HUES64 (cell line): Measurements from ENCODE around the gene GPBAR1.
"Not testable (repeated sequence)": the region's sequence is repeated elsewhere in the genome, so short reads cannot be mapped to it uniquely, and the experiment has no call there.

Experiments used
- H3K27ac ChIP-seq: 2 replicates; pipeline ENCODE4 v1.7.0; 2013; ENCODE audit warnings: low read depth, low read length, inconsistent platforms
- H3K27me3 ChIP-seq: 2 replicates; pipeline ENCODE4 v1.6.1; 2013; ENCODE audit warnings: mild to moderate bottlenecking, low read length; ENCODE audit not compliant: insufficient read depth
- H3K36me3 ChIP-seq: 2 replicates; pipeline ENCODE4 v1.6.1; 2013; ENCODE audit warnings: mild to moderate bottlenecking, low read length; ENCODE audit not compliant: insufficient read depth
- H3K4me1 ChIP-seq: 2 replicates; pipeline ENCODE4 v1.6.1; 2013; ENCODE audit warnings: mild to moderate bottlenecking, low read length, moderate library complexity; ENCODE audit not compliant: insufficient read depth
- H3K4me3 ChIP-seq: 2 replicates; pipeline ENCODE4 v1.5.1; 2013; ENCODE audit warnings: mild to moderate bottlenecking, low read length, moderate library complexity
- H3K9ac ChIP-seq: 2 replicates; pipeline ENCODE4 v1.6.1; 2013; ENCODE audit warnings: mild to moderate bottlenecking, low read depth, low read length
- H3K9me3 ChIP-seq: 2 replicates; pipeline ENCODE4 v1.6.1; 2013; ENCODE audit warnings: low read depth, low read length; ENCODE audit not compliant: insufficient read depth
- WGBS: fragments of 150-250, 120-280 bp; methylation state at CpG from one replicate; pipeline ENCODE4 v1.1.7; 2013; ENCODE audit warnings: missing lambda C conversion rate; 5-methylcytosine and 5-hydroxymethylcytosine counted together

The GPBAR1 gene

GRCh38 chr2:218306184-218306920 lies 45.5 kb downstream of the GPBAR1 start:
- Histone ChIP-seq H3K4me1 (no peaks in the 10 kb centered on the region), H3K27me3 (no peaks in the 10 kb centered on the region), H3K36me3 (no peaks in the 10 kb centered on the region), H3K27ac (no peak overlapping the region), H3K4me3 (no peak overlapping the region), H3K9me3 (no peaks in the 10 kb centered on the region), H3K9ac (no peak overlapping the region)
- 87% methylated on average over 9 of the region's 9 CpGs for WGBS

- Histone ChIP-seq H3K27me3 (no peaks in the 10 kb centered on the region), H3K27ac (no peak overlapping the region), H3K4me3 (no peak overlapping the region), H3K9me3 (no peaks in the 10 kb centered on the region), H3K36me3 (no peaks in the 10 kb centered on the region), H3K4me1 (no peaks in the 10 kb centered on the region), H3K9ac (no peak overlapping the region)
- 88% methylated on average over 6 of the region's 6 CpGs for WGBS
Observed at GRCh38 chr2:218307415-218308090, 46.7 kb downstream of the GPBAR1 start.

GRCh38 chr2:218310853-218311540 lies 50.2 kb downstream of the GPBAR1 start:
- H3K36me3 ChIP-seq = no peaks in the 10 kb centered on the region
- H3K9ac ChIP-seq = no peak overlapping the region
- H3K9me3 ChIP-seq = no peaks in the 10 kb centered on the region
- H3K27ac ChIP-seq = no peak overlapping the region
- H3K4me1 ChIP-seq = no peaks in the 10 kb centered on the region
- H3K27me3 ChIP-seq = no peaks in the 10 kb centered on the region
- H3K4me3 ChIP-seq = no peak overlapping the region
- 91% methylated on average over 10 of the region's 11 CpGs for WGBS

GRCh38 chr2:218311541-218312266 lies 50.9 kb downstream of the GPBAR1 start:
- 94% methylated on average over 10 of the region's 11 CpGs for WGBS

GRCh38 chr2:218312267-218312756 lies 51.5 kb downstream of the GPBAR1 start:
- Histone ChIP-seq H3K4me1 (no peaks in the 10 kb centered on the region), H3K36me3 (no peaks in the 10 kb centered on the region), H3K4me3 (no peak overlapping the region), H3K27ac (no peak overlapping the region), H3K27me3 (no peaks in the 10 kb centered on the region), H3K9me3 (no peaks in the 10 kb centered on the region), H3K9ac (no peak overlapping the region)
- WGBS = 58% methylated on average over 2 of the region's 2 CpGs

More at GRCh38 chr2:218311541-218312266, 50.9 kb downstream of the GPBAR1 start:
- H3K4me1 ChIP-seq, H3K9ac ChIP-seq, H3K27me3 ChIP-seq, H3K9me3 ChIP-seq, H3K27ac ChIP-seq, H3K36me3 ChIP-seq, H3K4me3 ChIP-seq: not testable (repeated sequence)

- Histone ChIP-seq H3K27ac (no peak overlapping the region), H3K4me1 (no peaks in the 10 kb centered on the region), H3K36me3 (no peaks in the 10 kb centered on the region), H3K4me3 (no peak overlapping the region), H3K27me3 (no peaks in the 10 kb centered on the region), H3K9me3 (no peaks in the 10 kb centered on the region), H3K9ac (no peak overlapping the region)
- WGBS = 80% methylated on average over 1 of the region's 1 CpG
Observed at GRCh38 chr2:218313356-218313755, 52.5 kb downstream of the GPBAR1 start.
